ENCODE results near the gene DCD. TPM values are rescaled to one million over a fixed set of nuclear protein-coding genes. Genes with fewer than 3 reads are reported as not detected.

The DCD gene
- total RNA-seq, 1 experiment from 2014 or later: not detected

- DNase-seq (ENCODE audit: low read depth): no peak
Measured at GRCh38 chr12:54608156-54608555, 40.0 kb downstream of the DCD start.

- no peak for DNase-seq (ENCODE audit: low read depth)
Measured at GRCh38 chr12:54606556-54606955, 41.6 kb downstream of the DCD start.

- no peak for DNase-seq (ENCODE audit: low read depth)
Measured at GRCh38 chr12:54605138-54605970, 42.8 kb downstream of the DCD start.

DNA sequence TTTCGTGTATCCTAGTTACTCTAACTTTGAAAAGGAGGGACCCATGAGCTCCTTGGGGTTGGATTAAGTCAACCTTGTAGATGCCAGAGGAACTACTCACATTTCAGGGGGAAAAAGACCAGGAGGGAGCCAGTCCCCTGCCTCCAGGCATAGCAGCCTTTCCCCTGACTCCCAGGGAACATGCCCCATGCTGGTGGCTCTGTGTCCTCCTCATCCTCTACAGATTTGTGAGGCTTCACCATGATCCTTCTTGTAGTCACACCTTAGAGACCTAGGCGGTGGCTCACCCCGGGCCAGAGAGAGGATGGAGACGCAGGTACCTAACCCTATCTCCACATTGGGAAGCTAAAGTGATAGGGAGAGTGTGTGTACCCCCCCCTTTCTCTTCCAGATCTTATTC is 43.7 kb downstream of the DCD start:
- no peak for DNase-seq (ENCODE audit: low read depth)

DNA sequence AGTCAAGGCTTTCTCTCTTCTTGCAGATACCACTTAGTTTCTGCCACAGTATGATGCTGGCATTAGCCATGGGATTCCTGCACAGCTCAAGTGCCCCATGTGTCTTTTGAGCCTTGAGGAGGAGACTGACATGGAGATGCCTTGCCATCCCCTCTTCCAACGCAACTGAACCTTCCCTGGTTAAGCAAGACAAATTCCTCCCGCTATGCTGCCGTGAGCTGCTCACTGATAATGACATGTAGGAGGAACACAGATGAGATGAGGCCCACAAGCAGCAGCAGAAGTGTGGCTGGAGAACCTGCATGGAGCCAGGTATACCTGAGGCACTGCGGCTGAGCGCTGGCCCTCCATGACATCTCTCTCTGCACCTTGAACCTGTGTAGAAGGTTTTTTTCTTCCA is 44.3 kb downstream of the DCD start:
- DNase-seq (ENCODE audit: low read depth): no peak

GRCh38 chr12:54603173-54603814 is 44.9 kb downstream of the DCD start:
- peak; percentile 56 for DNase-seq (ENCODE audit: low read depth)

GRCh38 chr12:54602661-54603060 is 45.5 kb downstream of the DCD start:
- DNase-seq (ENCODE audit: low read depth): no peak

DNA sequence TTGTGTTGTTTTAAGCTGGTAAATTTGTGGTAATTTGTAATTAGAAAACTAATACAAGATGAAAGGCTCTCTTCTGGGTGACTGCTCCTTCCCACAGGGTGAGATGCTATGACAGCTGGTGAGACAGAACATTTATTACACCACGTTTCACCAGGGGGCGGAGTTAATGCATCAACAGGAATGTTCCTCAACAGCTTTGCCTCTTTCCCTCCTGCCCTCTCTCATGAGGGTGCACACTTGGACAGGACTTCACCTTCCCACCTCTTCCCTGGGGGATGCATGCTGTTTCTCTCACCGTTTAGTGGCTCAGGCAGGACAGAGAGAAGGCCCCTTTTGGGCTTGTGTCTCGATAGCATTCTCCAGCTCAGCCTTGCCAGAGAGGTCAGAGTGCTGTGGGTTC is 46.3 kb downstream of the DCD start:
- DNase-seq (ENCODE audit: low read depth): peak; percentile 10

GRCh38 chr12:54598970-54599369 is 49.2 kb downstream of the DCD start:
- DNase-seq (ENCODE audit: low read depth): no peak

- peak; percentile 44 for DNase-seq (ENCODE audit: low read depth)
Measured at GRCh38 chr12:54596526-54596946, 51.6 kb downstream of the DCD start.

GRCh38 chr12:54595471-54595870 is 52.7 kb downstream of the DCD start:
- DNase-seq (ENCODE audit: low read depth): no peak

Other genes starting within 250 kb of the DCD start
- gene ITGA5, start 229.1 kb downstream of the DCD start, total RNA-seq (2014; rRNA removed; shearing (Covaris generic)): 154 and 167 TPM in 2 replicates
- gene GTSF1, start 174.8 kb downstream of the DCD start, total RNA-seq (2014; rRNA removed; shearing (Covaris generic)): not detected in 2 replicates
- not detected in 2 replicates for gene NCKAP1L, start 150.6 kb downstream of the DCD start, total RNA-seq (2014; rRNA removed; shearing (Covaris generic))
- gene PDE1B, start 98.8 kb downstream of the DCD start, total RNA-seq (2014; rRNA removed; shearing (Covaris generic)): not detected in 2 replicates
- gene PPP1R1A, start 59.7 kb downstream of the DCD start, total RNA-seq (2014; rRNA removed; shearing (Covaris generic)): not detected in 2 replicates
- not detected in 2 replicates for gene LACRT, start 13.5 kb downstream of the DCD start, total RNA-seq (2014; rRNA removed; shearing (Covaris generic))
- not detected in 2 replicates for gene MUCL1, start 206.2 kb upstream of the DCD start, total RNA-seq (2014; rRNA removed; shearing (Covaris generic))

Measured in RPMI7951 (cell line).